SH-SY5Y (cell line): ENCODE measurements around the gene NUP214.

Experiments
- GATA2 ChIP-seq: IDR thresholded peaks from 2 replicates; pipeline ENCODE4 v1.6.1; 2011; ENCODE audit warnings: mild to moderate bottlenecking, low read depth, low read length
- GATA3 ChIP-seq: IDR thresholded peaks from 2 replicates; pipeline ENCODE4 v1.6.1; 2011; ENCODE audit warnings: low read depth, mild to moderate bottlenecking, low read length, moderate library complexity

- TF ChIP-seq GATA2 (no peak), GATA3 (no peak)
These were observed 37.5 kb downstream of the NUP214 start for GRCh38 chr9:131162886-131163285.
